Mucosa of descending colon (tissue), 3 donors: ENCODE measurements around the gene BMP2K. TPM values are rescaled to one million over a fixed set of nuclear protein-coding genes. Genes with fewer than 3 reads are reported as not detected.
"Not testable (repeated sequence)": the region's sequence is repeated elsewhere in the genome, so short reads cannot be mapped to it uniquely, and the experiment has no call there.

Experiments
- ATAC-seq: fragments of 200-7000 bp; cut with Tn5 transposase; one replicate; pipeline ENCODE4 v1.9.1; 2020; ENCODE audit warnings: mild to moderate bottlenecking, moderate library complexity
- DNase-seq, 3 donors: peaks; one replicate each; pipeline ENCODE4 v3.0.0-alpha.2; 2020
- H3K36me3 ChIP-seq: fragments of 200-600 bp; one replicate; pipeline ENCODE4 v1.8.0; 2021; ENCODE audit warnings: low read depth, mild to moderate bottlenecking
- H3K4me1 ChIP-seq: fragments of 200-600 bp; one replicate; pipeline ENCODE4 v1.8.0; 2021; ENCODE audit warnings: low read depth, mild to moderate bottlenecking
- H3K4me3 ChIP-seq: fragments of 200-600 bp; one replicate; pipeline ENCODE4 v1.8.0; 2021; ENCODE audit warnings: mild to moderate bottlenecking
- H3K9me3 ChIP-seq: fragments of 200-600 bp; one replicate; pipeline ENCODE4 v1.8.0; 2021; ENCODE audit warnings: mild to moderate bottlenecking
- CTCF ChIP-seq: fragments of 200-600 bp; IDR thresholded peaks from one replicate; pipeline ENCODE4 v1.8.0; 2022; ENCODE audit warnings: antibody characterized with exemption, mild to moderate bottlenecking
- intact Hi-C, 2 donors: fragments of 100-400 bp; cut with DNase I in 1 of 2; cut with micrococcal nuclease in 1 of 2; formaldehyde crosslinking; loops; one replicate each; pipeline versions ENCODE4 v1.11.0 to v1.11.1; 2022; cut with DNase I, micrococcal nuclease
- total RNA-seq, 3 donors: library from RNA; stranded (reverse); fragmentation: NEBNext Ultra II Directional in 2 of 3; extraction: Animal tissue kit (Norgen Biotek cat#: 25700) in 2 of 3; gene quantifications; one replicate each; pipeline versions ENCODE4 v1.2.1 to v1.2.4, GENCODE V29; 2021 to 2023
- donor health status: DM: no; HTN: no; CAD: no; lungs with moderate emphysema.
- donor health status: DM: no; HTN: no; CAD: no.
- donor health status: DM: no; HTN: yes; CAD: no.

Gene BMP2K
- total RNA-seq, 3 donors from 2014 or later = 42.5 to 77.1 (median 67.5) TPM

DNA sequence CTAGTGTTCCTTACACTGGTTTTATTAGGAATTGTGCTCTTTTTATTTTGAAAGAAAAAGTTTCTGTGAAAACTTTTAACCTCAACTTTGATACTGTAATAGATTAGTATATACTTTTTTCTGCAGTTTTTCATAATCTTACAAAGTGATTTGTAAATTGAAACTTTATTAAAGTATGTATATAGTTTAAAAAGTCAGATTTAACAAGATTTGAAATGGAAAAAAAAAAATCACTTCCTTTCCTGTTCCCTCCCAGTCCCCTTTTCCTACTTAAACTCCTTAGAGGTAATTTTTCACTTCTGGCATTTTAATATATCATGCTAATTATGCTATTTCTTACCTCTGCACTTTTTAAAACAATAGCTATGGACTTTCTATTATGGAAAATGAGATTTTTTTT is 113.8 kb downstream of the BMP2K start:
- ATAC-seq (no peak), DNase-seq (no peak)
- no peaks in the 10 kb centered on the region for H3K36me3 ChIP-seq
- no peaks in the 10 kb centered on the region for H3K9me3 ChIP-seq
- TF ChIP-seq CTCF = no peak
- no peaks in the 10 kb centered on the region for H3K4me1 ChIP-seq
- intact Hi-C loops = no loop called here
- no peak overlapping the region for H3K4me3 ChIP-seq

GRCh38 chr4:78899302-78899701 is 123.2 kb downstream of the BMP2K start:
- H3K36me3 ChIP-seq = no peaks in the 10 kb centered on the region
- ATAC-seq (no peak), DNase-seq (no peak)
- H3K4me3 ChIP-seq = no peak overlapping the region
- peaks cover 4% of the 10 kb centered on the region for H3K4me1 ChIP-seq
- intact Hi-C loops = no loop called here
- TF ChIP-seq CTCF = no peak
- no peaks in the 10 kb centered on the region for H3K9me3 ChIP-seq

DNA sequence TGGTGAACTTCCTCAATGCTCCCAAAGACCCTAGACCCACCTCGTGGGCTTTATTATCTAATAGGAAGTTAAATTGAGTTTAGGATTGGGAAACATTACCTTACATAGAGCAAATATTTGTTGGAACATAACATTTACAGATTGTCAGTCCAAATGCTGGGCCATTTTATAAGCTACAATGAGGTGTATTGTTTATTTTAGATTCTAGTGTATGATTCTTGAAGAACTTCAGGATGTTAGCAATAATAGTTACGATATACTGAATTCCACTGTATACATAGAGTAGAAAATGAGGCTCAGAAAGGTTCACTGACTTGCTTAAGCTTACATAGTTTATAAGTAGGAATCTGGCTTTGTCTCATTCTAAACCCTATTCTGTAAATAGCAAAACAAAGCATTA is 125.7 kb downstream of the BMP2K start:
- Histone ChIP-seq H3K4me3 (no peak overlapping the region), H3K4me1 (peaks cover 4% of the 10 kb centered on the region), H3K36me3 (no peaks in the 10 kb centered on the region), H3K9me3 (no peaks in the 10 kb centered on the region)
- DNase-seq (no peak), ATAC-seq (no peak)
- intact Hi-C loops = no loop called here
- TF ChIP-seq CTCF = no peak

DNA sequence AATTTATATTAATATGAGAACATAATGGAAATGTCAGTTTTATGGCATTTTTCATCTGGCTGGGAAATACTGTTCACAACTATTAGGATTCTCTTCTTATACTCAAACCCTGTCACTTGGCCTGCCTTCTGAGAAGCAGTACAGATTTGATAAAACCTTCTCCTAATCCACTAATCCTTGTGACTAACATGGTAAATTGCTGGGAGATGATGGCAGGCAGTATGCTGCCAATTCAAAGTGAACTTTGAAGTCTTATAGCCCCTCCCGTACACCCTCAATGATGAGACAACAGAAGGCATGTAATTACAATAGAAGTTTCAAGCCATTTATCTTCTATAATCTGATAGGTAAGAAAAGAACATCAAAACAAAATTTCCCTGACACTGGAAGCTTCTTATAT is 126.1 kb downstream of the BMP2K start:
- Histone ChIP-seq H3K4me3 (no peak overlapping the region), H3K4me1 (peaks cover 4% of the 10 kb centered on the region), H3K36me3 (no peaks in the 10 kb centered on the region), H3K9me3 (no peaks in the 10 kb centered on the region)
- ATAC-seq = peak; percentile 81
- no peak for TF ChIP-seq CTCF
- DNase-seq = peak in 1 of 3 donors; percentile 40
- intact Hi-C loops = no loop called here

DNA sequence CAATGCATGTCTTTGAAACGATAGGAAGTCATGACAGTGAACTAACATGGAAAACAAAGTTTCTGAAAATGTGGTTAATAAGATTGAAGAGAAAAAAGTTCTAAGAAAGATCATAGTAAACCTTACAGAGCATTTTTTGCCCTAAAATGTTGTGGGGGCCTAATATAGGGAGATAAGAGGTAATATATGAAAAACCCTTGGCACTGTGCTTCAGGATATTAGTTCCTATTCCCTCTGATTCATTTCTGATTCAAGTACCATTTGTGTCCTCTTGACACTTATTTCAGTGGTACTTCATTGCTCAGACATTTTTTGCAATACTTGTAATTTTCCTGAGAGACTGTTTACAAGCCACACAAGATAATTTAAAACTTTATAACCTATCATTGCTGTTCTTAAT is 128.0 kb downstream of the BMP2K start:
- DNase-seq (no peak), ATAC-seq (no peak)
- Histone ChIP-seq H3K9me3 (no peaks in the 10 kb centered on the region), H3K4me1 (peaks cover 4% of the 10 kb centered on the region), H3K36me3 (no peaks in the 10 kb centered on the region), H3K4me3 (no peak overlapping the region)
- TF ChIP-seq CTCF = no peak
- intact Hi-C loops = no loop called here

GRCh38 chr4:78907638-78908037 is 131.5 kb downstream of the BMP2K start:
- intact Hi-C loops = no loop called here
- DNase-seq (no peak), ATAC-seq (no peak)
- H3K36me3 ChIP-seq = no peaks in the 10 kb centered on the region
- H3K4me3 ChIP-seq = no peak overlapping the region
- no peaks in the 10 kb centered on the region for H3K9me3 ChIP-seq
- no peaks in the 10 kb centered on the region for H3K4me1 ChIP-seq
- no peak for TF ChIP-seq CTCF

DNA sequence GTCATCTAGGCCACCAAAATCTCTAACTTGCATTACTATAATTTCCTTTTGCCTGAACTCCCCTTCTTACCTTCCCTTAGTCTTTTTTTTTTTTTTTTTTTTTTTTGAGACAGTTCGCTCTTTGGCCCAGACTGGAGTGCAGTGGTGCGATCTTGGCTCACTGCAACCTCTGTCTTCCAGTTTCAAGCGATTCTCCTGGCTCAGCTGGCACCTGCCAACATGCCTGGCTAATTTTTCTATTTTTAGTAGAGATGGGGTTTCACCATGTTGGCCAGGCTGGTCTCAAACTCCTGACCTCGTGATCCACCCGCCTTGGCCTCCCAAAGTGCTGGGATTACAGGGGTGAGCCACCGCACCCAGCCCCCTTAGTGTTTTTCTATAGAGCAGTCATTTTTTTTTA is 132.8 kb downstream of the BMP2K start:
- H3K9me3 ChIP-seq, H3K4me3 ChIP-seq, intact Hi-C loops, DNase-seq, H3K36me3 ChIP-seq, H3K4me1 ChIP-seq, ATAC-seq: not testable (repeated sequence)
